LNCaP clone FGC (cell line): Measurements from ENCODE around the gene CDKAL1.
"Not testable (repeated sequence)": the region's sequence is repeated elsewhere in the genome, so short reads cannot be mapped to it uniquely, and the experiment has no call there.

Source experiments
- DNase-seq: peaks from one replicate; pipeline ENCODE4 v3.0.0-alpha.2; 2011; ENCODE audit warnings: low read depth
- H3K4me3 ChIP-seq: 2 replicates; pipeline ENCODE4 v1.5.1; 2011; ENCODE audit warnings: mild to moderate bottlenecking, low read depth, low read length, control low read depth
- TF ChIP-seq, protein P1 (sequence below): IDR thresholded peaks from 2 replicates; pipeline ENCODE4 v1.5.1; 2012; ENCODE audit warnings: mild to moderate bottlenecking; ENCODE audit not compliant: control insufficient read depth, insufficient read depth; ENCODE audit errors: extremely low read depth

The CDKAL1 gene

DNA sequence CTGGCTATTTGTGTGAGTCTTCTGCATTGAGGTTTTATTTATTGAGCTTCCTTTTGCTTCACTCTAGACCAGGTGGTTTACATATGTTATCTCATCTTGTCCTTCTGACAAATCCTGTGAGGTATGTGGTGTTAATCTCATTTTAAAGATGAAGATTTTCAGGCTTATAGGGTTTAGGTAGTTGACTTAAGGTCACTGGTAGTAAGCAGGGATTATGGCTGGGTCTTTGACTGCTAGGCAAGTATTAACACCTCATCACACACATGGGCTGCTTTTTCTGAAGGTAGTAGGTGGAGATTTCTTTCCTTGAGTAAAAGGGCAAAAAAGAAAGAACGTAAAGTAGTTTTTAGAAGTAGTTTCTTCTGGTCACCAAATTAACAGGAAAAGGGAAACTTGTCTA is 72.6 kb downstream of the CDKAL1 start:
- TF ChIP-seq, protein P1, sequence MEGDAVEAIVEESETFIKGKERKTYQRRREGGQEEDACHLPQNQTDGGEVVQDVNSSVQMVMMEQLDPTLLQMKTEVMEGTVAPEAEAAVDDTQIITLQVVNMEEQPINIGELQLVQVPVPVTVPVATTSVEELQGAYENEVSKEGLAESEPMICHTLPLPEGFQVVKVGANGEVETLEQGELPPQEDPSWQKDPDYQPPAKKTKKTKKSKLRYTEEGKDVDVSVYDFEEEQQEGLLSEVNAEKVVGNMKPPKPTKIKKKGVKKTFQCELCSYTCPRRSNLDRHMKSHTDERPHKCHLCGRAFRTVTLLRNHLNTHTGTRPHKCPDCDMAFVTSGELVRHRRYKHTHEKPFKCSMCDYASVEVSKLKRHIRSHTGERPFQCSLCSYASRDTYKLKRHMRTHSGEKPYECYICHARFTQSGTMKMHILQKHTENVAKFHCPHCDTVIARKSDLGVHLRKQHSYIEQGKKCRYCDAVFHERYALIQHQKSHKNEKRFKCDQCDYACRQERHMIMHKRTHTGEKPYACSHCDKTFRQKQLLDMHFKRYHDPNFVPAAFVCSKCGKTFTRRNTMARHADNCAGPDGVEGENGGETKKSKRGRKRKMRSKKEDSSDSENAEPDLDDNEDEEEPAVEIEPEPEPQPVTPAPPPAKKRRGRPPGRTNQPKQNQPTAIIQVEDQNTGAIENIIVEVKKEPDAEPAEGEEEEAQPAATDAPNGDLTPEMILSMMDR: no peak
- DNase-seq: no peak
- H3K4me3 ChIP-seq: no peak overlapping the region

GRCh38 chr6:20608356-20608755 is 74.1 kb downstream of the CDKAL1 start:
- DNase-seq: no peak
- TF ChIP-seq, protein P1: no peak
- no peak overlapping the region for H3K4me3 ChIP-seq

GRCh38 chr6:20608905-20609304 is 74.6 kb downstream of the CDKAL1 start:
- TF ChIP-seq, protein P1: no peak
- no peak for DNase-seq
- H3K4me3 ChIP-seq: no peak overlapping the region

- not testable (repeated sequence) for DNase-seq, H3K4me3 ChIP-seq
Observed at GRCh38 chr6:20609924-20610323, 75.7 kb downstream of the CDKAL1 start.

GRCh38 chr6:20610636-20611370 is 76.5 kb downstream of the CDKAL1 start:
- TF ChIP-seq, protein P1: no peak
- DNase-seq: no peak
- no peak overlapping the region for H3K4me3 ChIP-seq

DNA sequence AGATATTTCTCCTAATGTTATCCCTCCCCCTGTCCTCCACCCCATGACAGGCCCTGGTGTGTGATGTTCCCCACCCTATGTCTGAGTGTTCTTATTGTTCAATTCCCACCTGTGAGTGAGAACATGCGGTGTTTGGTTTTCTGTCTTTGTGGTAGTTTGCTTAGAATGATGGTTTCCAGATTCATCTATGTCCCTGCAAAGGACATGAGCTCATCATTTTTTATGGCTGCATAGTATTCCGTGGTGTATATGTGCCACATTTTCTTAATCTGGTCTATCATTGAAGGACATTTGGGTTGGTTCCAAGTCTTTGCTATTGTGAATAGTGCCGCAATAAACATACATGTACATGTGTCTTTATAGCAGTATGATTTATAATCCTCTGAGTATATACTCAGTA is 83.3 kb downstream of the CDKAL1 start:
- DNase-seq: not testable (repeated sequence)

GRCh38 chr6:20620043-20620442 is 85.8 kb downstream of the CDKAL1 start:
- no peak overlapping the region for H3K4me3 ChIP-seq
- TF ChIP-seq, protein P1: no peak
- DNase-seq: no peak

More for the DNA sequence above, 83.3 kb downstream of the CDKAL1 start:
- H3K4me3 ChIP-seq: not testable (repeated sequence)

GRCh38 chr6:20623761-20624160 is 89.5 kb downstream of the CDKAL1 start:
- no peak for DNase-seq
- TF ChIP-seq, protein P1: no peak
- H3K4me3 ChIP-seq: no peak overlapping the region
